Osteoblast (primary cell): ENCODE results near the gene STT3B. TPM values are rescaled to one million over a fixed set of nuclear protein-coding genes. Genes with fewer than 3 reads are reported as not detected.

Source experiments
- DNase-seq: peaks from one replicate; pipeline ENCODE4 v3.0.0; 2011; ENCODE audit warnings: low spot score, mixed read lengths; ENCODE audit not compliant: insufficient read length; ENCODE audit errors: missing footprints
- H2AFZ ChIP-seq: 2 replicates; pipeline ENCODE4 v1.6.0; 2011; ENCODE audit warnings: mild to moderate bottlenecking, low read length
- H3K27ac ChIP-seq: 2 replicates; pipeline ENCODE4 v1.5.1; 2011; ENCODE audit warnings: mild to moderate bottlenecking, low read depth, low read length, moderate library complexity
- H3K27me3 ChIP-seq: 2 replicates; pipeline ENCODE4 v1.6.0; 2012; ENCODE audit warnings: mild to moderate bottlenecking, control low read depth, inconsistent platforms, low read length, moderate library complexity; ENCODE audit not compliant: insufficient read depth
- H3K36me3 ChIP-seq: 2 replicates; pipeline ENCODE4 v1.5.1; 2011; ENCODE audit warnings: mild to moderate bottlenecking, low read length, control low read depth, moderate library complexity; ENCODE audit not compliant: insufficient read depth
- H3K4me1 ChIP-seq: 2 replicates; pipeline ENCODE4 v1.5.1; 2011; ENCODE audit warnings: mild to moderate bottlenecking, low read length, control low read depth, moderate library complexity; ENCODE audit not compliant: insufficient read depth
- H3K4me2 ChIP-seq: 2 replicates; pipeline ENCODE4 v1.6.0; 2011; ENCODE audit warnings: mild to moderate bottlenecking, low read length; ENCODE audit not compliant: insufficient read depth
- H3K4me3 ChIP-seq: fragments of 200-600 bp; sonication (generic); 3 replicates; pipeline ENCODE4 v1.5.1; 2012; ENCODE audit warnings: mild to moderate bottlenecking, low read length, inconsistent platforms; ENCODE audit not compliant: insufficient read depth
- H3K79me2 ChIP-seq: 2 replicates; pipeline ENCODE4 v1.6.0; 2012; ENCODE audit warnings: mild to moderate bottlenecking, low read length, control low read depth, inconsistent platforms; ENCODE audit not compliant: insufficient read depth
- H3K9me3 ChIP-seq: 2 replicates; pipeline ENCODE4 v1.5.1; 2011; ENCODE audit warnings: low read depth, low read length, control low read depth
- H4K20me1 ChIP-seq: 2 replicates; pipeline ENCODE4 v1.6.0; 2012; ENCODE audit warnings: mild to moderate bottlenecking, low read length, control low read depth; ENCODE audit not compliant: insufficient read depth
- total RNA-seq: library from RNA; depleted of rRNA; stranded (reverse); fragments of >200 nt; gene quantifications from 2 replicates; pipeline ENCODE4 v1.2.3, GENCODE V29; 2012
- TF ChIP-seq, protein P1 (sequence below): IDR thresholded peaks from 2 replicates; pipeline ENCODE4 v1.5.1; 2011; ENCODE audit warnings: mild to moderate bottlenecking, low read depth, low read length, moderate library complexity; ENCODE audit errors: extremely low read depth

STT3B gene
- total RNA-seq, 1 donor: 216 TPM

DNA sequence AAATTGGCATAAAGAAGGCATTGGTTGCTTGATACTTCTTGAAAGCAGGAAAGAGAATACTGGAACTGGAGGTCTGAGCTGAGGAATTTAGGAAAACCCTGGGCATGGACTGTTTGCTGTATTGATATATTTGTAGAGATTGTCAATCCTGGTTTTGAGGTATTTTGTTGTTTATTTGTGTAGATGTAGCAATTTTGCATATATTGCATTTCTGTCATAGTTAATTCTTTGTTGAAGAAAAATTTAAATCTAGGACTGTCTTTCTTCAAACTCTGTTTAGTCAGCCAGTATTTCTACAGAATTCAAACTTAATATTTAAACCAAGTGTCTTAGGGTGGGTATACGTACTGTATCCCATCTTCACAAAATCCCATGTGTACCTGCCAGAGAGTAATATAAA is 9.5 kb downstream of the STT3B start:
- Histone ChIP-seq H2AFZ (no peak overlapping the region), H4K20me1 (peaks cover 29% of the 10 kb centered on the region), H3K27me3 (no peaks in the 10 kb centered on the region), H3K4me2 (no peak overlapping the region), H3K27ac (no peak overlapping the region), H3K36me3 (no peaks in the 10 kb centered on the region), H3K9me3 (no peaks in the 10 kb centered on the region), H3K4me1 (peaks cover 20% of the 10 kb centered on the region), H3K79me2 (peaks cover 93% of the 10 kb centered on the region), H3K4me3 (no peak overlapping the region)
- TF ChIP-seq, protein P1, sequence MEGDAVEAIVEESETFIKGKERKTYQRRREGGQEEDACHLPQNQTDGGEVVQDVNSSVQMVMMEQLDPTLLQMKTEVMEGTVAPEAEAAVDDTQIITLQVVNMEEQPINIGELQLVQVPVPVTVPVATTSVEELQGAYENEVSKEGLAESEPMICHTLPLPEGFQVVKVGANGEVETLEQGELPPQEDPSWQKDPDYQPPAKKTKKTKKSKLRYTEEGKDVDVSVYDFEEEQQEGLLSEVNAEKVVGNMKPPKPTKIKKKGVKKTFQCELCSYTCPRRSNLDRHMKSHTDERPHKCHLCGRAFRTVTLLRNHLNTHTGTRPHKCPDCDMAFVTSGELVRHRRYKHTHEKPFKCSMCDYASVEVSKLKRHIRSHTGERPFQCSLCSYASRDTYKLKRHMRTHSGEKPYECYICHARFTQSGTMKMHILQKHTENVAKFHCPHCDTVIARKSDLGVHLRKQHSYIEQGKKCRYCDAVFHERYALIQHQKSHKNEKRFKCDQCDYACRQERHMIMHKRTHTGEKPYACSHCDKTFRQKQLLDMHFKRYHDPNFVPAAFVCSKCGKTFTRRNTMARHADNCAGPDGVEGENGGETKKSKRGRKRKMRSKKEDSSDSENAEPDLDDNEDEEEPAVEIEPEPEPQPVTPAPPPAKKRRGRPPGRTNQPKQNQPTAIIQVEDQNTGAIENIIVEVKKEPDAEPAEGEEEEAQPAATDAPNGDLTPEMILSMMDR: no peak
- no peak for DNase-seq

DNA sequence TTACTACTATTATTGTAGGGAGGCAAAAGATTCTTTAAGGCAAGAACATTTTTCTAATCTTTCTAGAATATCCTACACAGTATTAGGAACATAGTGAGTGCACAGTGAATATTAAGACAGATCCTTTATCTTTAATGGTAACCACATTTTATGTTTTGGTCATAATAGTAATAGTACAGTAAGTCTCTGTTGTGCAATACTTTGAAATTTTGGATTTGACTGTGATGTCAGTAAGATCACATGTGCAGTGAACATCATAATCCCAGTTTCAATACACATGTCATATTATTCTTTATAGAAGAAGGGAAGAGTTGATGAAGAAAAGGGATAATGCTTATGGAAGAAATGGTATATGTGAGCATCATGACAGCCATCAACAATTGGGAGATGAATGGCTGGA is 10.7 kb downstream of the STT3B start:
- peaks cover 22% of the 10 kb centered on the region for H4K20me1 ChIP-seq
- TF ChIP-seq, protein P1: no peak
- peaks cover 25% of the 10 kb centered on the region for H3K4me1 ChIP-seq
- no peaks in the 10 kb centered on the region for H3K27me3 ChIP-seq
- H3K4me3 ChIP-seq: no peak overlapping the region
- no peak overlapping the region for H3K27ac ChIP-seq
- no peak for DNase-seq
- H3K36me3 ChIP-seq: no peaks in the 10 kb centered on the region
- peaks cover 92% of the 10 kb centered on the region for H3K79me2 ChIP-seq
- no peaks in the 10 kb centered on the region for H3K9me3 ChIP-seq
- no peak overlapping the region for H3K4me2 ChIP-seq
- H2AFZ ChIP-seq: no peak overlapping the region

DNA sequence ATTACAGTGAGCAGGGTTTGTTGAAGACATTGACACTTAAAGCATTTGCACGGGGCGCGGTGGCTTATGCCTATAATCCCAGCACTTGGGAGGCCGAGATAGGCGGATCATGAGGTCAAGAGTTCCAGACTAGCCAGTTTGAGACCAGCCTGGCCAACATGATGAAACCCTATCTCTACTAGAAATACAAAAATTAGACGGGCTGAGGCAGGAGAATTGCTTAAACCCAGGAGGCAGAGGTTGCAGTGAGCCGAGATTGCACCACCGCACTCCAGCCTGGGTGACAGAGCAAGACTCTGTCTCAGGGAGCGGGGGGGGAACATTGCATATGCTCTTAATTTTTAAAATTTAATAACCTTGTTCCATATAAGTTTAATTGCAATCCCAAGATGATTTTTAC is 11.9 kb downstream of the STT3B start:
- Histone ChIP-seq H3K27me3 (no peaks in the 10 kb centered on the region), H3K36me3 (no peaks in the 10 kb centered on the region), H3K27ac (peak overlapping the region; percentile 26), H3K4me2 (peak overlapping the region; percentile 51), H4K20me1 (peaks cover 18% of the 10 kb centered on the region), H3K79me2 (peaks cover 90% of the 10 kb centered on the region), H3K4me3 (no peak overlapping the region), H3K9me3 (no peaks in the 10 kb centered on the region), H2AFZ (no peak overlapping the region), H3K4me1 (peaks cover 25% of the 10 kb centered on the region)
- no peak for DNase-seq
- TF ChIP-seq, protein P1: no peak

DNA sequence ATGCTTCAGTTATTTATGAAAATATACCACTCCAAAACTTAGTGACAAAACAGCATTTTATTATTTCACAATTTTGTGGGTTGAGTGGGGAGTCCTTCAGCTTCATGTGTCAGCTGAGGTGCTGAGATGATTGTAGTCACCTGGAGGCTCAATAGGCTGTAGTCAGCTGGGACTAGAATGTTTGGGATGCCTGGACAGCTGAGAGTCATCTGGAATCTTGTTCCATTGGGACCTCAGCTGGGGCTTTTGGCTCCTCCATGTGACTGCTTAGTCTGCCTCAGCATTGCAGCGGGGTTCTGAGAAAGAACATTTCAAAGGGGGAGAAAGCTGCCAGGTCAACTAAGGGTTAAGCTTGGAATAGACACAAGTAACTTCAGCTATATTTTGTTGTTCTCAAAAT is 13.4 kb downstream of the STT3B start:
- H3K79me2 ChIP-seq: peaks cover 90% of the 10 kb centered on the region
- DNase-seq: no peak
- H3K4me2 ChIP-seq: no peak overlapping the region
- H3K36me3 ChIP-seq: no peaks in the 10 kb centered on the region
- H2AFZ ChIP-seq: no peak overlapping the region
- TF ChIP-seq, protein P1: no peak
- H3K4me1 ChIP-seq: peaks cover 25% of the 10 kb centered on the region
- H3K9me3 ChIP-seq: no peaks in the 10 kb centered on the region
- H3K4me3 ChIP-seq: no peak overlapping the region
- H3K27ac ChIP-seq: peak overlapping the region; percentile 11
- no peaks in the 10 kb centered on the region for H3K27me3 ChIP-seq
- H4K20me1 ChIP-seq: peaks cover 23% of the 10 kb centered on the region
